NCI-H748 (cell line): ENCODE measurements around the gene SCN11A.

Experiments used
- DNase-seq: peaks from one replicate; lab custom pipeline; 2025; ENCODE audit not compliant: unreplicated experiment; lab: John Stamatoyannopoulos, UW

The SCN11A gene

DNA sequence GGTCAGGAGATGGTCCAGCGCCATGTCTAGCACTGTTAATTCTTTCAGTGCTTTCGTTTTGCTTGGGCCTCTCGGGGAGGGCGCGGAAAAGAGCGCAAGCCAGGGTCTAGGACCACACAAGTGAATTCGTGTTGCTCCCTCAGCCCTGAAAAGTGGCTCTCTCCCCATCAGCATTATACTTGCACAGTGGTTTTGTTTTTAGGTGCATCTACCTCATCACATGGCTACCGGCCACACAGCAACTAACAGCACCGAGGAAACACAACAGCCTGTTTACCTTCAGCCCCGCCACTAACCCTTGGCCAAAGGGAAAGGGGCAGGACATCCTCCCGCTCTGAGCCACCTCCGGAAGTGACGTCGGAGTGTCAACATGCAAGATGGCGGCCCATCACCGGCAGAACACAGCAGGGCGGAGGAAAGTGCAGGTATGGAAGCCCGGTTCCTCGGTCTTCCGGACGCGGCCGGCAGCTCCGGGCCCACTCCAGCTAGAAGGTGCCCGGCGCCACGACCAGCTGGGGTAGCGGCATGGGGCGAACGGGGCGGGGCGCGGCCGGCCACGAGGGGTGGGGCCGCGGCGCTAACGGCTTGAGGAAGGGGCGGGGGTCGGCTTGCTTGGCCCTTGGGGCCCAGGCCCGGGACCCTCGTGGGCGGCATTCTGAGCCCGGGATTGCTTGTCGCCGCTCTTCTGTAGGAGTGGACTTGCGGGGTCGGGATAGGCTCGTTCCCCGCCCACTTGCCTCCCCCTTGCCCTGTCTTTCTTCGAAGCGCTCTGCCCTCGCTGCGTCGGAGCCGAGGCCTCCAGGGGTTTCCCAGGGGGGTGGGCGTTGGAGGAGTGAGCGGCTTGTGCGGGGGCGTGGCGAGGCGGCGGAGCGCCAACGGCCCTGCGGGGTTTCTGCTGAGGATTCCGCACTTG, at the start of gene SCN11A, which contains the start of gene WDR48:
SCN11A (minus strand) TSS at position 296 of the 913 bp plus-strand sequence. CDS start 101,582 bp downstream, outside the sequence.
WDR48 (plus strand) TSS at position 368 of the 913 bp plus-strand sequence; CDS start at position 378, 10 bp downstream.
- peak; percentile 92 for DNase-seq

DNA sequence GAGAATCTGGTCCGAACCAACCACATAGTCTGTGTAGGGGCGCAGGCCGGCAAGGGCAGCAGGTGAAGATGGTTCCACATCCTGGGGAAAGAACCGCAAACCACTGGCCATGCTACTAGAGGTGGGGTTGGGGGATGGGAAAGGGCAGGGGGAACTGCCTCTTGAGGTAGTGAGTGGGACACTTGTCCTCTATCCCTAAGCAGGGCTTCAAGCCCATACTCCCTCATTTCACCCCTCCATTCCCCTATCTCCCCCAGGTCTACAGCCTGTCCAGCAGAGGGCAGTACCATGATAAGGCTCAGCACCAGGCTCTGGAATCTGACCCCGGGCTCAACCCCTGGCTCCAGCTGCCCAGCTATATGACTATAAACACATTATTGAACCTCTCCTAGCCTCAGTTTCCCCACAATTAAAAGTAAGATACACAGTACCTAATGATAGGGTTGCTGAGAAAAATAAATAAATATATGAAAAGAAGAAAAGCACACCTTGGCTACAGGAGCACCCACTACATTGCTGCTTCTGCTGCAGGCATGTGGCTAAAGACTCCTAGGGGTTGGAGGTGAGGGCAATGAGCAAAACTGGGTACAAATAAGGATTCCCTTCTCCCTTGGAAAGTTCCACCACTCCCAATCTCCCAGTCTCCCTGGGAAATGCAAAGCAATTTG, 49.4 kb upstream of the SCN11A start:
- peak; percentile 16 for DNase-seq

DNA sequence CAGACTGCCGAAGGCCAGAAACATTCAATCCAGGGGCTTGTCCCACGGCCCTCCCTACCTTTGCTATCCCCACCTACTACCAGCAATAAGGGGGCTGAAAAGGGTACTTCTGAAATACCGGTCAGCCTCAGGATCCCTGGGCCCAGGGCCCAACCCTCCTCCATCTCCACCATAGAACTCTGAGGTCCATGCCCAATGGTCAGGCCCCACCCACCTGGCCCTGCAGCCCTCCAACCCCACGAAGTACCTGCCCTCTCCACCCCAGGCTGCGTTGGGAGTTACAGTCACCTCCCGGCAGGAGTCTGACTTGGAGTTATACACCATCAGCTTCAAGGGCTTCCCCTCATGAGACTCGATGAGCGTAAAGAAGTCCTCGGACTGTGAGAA, 48.7 kb upstream of the SCN11A start:
- no peak for DNase-seq

DNA sequence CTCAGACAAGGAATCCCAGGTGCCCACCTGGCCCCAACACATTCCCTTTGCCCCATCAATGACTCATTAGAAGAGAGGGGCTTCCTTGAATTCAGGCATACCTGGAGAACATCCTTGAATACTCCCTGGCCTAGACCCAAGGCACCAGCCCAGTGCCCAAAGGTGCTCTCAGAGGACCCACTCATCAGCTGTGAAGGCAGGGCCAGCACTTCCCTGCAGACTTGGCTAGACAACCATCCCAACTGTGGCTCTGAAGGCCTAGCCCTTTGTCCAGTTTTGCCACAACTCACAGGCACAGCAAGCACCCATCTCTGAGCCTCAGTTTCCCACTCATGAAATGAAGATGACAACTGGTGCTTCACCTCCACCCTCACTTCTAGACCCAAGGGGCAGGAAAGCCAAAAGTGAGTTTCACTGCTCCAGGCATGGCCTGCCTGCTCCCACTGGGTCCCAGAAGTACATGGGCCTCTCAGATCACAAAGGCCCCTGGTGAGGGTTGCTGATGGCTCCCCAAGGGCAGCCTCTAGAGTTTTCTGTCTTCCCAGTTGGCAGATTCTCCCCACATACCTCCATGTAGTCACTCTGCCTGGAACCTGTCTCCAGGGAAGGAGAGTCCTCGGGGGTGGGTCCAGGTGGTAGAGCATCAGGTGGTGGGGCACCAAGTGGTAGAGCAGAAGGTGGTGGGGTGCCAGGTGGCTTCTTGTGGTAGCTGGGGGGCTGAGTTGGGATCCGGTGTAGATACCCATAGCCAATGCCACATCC, 48.2 kb upstream of the SCN11A start:
- no peak for DNase-seq

DNA sequence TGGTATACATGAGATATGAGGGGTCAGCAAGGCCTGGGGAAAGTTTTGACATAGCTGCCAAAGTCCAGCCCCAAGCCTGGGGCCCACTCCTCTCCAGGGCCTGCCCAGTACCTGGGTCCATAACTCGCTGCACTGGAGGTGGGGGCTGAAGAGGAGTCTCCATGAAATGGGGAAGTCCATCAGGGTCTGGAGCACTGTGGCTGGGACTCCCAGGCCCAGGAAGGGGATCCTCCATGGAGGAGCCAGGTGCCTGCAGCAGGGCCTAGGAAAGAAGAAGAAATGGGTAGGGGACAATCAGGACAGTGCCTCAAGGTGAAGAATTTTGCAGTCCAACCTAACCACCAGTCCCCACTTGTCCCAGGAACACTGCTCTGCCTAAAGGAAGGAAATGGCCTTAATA, 47.5 kb upstream of the SCN11A start:
- DNase-seq: no peak

DNA sequence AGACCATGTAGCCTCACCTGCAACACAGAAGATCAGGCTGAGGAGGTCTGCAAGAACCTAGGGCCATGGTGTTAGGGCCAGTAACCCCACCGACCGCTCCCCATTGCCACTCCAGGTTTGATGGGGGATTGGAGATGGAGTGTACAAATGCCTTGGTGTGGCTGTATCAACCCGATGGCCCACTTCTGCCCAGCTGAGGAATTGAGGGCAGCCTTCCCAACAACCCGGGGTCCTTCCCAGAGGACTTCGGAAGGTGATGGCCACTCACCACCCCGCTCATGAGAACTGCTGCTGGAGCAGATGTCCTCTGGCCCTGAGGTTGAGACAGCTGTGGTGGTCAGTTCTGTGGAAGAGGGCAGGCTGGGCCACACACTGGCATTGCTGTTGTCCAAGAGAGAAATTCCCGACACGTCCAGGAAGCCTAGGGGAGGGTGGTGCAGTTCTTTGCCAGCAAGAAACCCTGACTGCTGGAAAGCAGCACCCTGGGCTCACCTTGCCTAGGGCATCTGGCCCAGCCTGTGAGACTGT, 46.8 kb upstream of the SCN11A start:
- DNase-seq: no peak

DNA sequence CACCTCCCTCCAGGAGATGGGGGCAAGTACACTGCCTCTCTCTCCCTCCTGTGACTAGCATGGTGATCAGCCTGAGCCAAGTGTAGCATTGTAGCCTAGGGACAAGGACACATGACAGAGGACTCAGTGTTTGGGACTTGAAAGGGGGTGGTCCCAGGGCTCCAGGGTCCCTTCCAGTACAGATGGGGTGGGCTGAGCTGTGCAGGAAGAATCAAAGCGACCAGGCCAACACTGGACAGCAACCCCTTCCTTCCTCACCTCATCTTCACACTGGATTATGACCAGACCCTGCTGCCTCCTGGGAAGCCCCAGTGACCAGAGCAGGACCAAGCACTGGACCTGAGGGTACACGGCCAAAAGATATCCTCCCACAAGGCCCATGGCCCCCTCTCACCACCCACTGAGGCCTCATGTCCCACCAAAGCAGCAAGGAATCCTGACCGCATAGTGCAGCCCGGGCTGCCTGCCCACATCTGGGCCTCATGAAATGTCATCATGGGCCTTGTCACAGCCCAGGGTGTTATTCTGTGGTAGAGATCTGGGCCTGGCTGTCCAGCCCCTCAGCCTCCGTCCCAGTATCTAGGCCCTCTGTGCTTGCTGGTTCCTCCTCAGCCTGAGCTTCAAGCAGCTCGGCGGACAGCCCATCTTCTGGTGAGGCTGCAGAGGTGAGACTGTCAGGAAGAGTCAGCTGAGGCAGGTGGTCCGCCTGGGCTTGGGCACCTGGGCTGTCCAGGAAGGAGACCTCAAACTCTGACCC, 46.1 kb upstream of the SCN11A start:
- no peak for DNase-seq

DNA sequence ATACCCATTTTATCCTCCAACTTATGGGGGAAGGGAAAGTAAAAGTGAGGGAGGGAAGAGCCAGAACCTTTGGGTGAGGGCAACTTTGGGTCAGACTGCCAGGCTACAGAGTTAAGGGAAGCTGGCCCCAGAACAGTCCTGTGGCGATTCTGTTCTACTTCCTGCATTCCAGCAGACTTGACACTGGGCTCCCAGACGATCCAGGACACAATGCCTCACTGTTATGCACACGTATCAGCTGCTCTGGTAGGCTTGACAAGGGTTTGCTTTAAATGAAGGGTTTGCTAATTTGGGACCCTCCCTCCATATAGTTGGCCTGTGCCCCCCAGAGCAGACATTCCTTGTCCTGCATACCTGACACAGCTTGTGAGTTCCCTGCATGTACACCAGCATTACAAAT, 45.0 kb upstream of the SCN11A start:
- no peak for DNase-seq

DNA sequence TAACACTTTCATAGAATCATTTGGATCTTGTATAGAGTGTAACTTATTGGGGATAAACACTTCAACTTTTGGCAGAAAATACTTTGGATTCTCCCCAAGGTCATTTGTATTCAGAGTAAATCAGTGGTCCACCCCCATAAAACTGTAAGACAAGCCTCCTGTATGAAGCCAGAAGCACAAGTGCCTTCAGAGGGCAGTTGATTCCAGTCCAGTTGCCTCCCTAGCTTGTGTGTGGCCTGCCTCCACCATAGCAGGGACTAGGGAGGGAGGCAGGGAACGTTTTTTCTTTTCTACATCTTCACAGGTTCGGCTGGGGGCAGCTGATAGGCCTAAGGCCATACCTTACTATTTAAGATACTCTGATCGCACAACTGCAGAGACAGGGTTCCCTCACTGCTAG, 44.0 kb upstream of the SCN11A start:
- no peak for DNase-seq

DNA sequence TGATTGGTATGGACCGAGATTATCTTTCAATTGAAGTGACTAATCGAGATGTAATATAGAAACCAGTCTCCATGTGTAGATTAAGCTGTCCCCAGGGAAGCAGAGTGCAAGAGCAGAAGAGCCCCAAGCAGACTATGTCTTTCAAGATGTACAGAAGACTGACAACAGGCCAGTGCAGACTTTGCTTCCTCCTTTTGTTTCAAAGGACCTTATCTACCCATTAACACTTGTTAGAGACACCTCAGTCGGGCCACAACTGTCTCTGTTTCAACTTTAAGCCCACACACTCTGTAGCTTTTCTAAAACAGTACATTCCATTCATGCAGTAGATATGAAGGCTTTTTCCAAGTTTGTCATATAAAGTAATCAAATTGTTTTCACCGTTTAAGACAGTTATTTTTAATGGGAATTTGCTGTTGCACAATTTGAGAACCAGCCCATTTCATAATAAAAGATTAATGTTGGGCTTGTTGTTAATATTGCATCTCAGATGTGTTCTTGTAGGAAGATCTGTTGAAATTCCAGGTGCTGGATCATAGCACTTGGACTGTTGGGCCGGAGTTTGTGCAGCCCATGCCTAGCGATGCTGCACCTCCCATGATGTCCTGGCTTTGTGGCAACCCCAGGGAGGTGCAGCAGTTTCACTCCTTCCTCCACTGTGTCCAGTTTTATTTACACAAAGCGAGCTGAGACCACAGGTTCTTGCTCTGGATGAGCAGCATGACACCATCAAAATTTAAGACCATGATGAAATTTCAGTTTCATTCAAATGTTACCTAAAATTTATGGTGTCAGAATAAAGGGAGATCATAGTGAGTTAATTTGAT, 43.3 kb upstream of the SCN11A start:
- DNase-seq: no peak

DNA sequence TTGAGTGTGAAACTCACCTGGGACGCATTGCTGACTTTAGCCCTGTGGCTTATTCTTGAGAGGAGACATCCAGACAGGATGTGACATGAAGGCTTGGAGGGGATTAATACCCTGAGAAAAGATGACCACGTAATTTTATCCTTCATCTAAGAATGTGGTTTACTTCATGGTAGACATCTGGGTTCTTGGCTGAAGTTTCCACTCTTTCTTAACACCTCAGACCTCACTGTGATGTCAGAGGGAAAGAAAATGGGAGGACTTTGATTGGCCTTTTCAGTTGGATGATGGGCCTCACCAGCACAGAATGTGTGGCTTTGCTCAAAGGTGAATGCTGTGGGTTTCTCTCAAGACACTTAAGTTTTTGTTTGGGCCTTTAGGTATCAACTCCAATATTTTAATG, 39.2 kb upstream of the SCN11A start:
- DNase-seq: no peak

DNA sequence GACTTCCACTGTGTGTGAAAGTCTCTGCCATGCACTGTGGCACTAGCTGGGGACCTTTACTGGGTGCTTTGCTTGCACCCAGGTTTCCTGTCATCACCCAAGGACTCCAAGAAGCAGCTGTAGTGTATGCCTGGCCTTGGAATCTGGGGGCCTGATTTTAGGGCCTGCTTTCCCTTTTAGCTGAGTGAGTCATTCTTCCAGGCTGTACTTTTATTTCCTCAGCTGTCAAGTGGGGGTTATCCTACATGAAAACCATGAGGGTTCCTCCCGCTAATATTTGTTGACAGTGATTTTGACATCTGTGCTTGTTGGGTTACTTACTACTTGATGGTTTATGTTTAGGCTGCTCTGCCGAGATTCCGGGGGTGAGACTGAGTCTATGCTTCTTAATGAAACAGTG, 37.1 kb upstream of the SCN11A start:
- no peak for DNase-seq

DNA sequence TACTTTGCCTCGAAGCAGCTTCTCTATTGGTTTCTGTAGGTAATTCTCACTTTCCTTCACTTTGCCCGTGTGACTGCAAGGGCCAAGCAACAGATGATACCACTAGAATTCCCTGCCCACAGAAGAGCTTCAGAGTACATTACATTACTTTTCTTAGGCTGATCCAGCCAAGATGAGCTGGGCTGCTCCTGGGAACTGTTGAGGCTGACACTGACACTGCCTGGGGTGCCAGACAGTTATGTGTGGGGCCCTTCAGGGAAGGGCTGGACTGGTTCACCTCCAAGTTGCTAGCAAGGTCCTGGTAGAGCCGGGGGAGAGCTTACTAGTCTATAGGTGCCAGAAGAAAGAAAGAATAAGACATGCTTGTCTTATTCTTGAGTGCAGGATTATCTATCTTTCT, 36.7 kb upstream of the SCN11A start:
- no peak for DNase-seq

DNA sequence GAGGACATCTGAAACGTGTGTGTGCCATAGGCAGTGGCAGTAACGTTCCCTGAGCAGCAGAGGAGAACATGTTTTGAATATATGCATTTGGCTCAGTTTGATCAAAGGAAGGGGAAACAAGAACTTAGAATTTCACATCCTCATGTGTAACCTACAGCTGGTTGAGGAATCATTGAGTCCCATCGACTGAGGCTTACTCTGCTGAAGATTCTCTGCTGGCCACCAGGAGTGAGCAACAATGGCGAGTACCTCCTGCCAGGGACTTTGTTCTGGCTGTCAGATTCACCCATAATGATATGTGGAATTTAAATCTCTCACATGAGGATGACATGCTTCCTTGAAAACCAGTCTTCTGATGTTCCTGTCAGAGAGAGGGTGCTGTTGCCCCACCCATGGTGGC, 34.4 kb upstream of the SCN11A start:
- DNase-seq: no peak

DNA sequence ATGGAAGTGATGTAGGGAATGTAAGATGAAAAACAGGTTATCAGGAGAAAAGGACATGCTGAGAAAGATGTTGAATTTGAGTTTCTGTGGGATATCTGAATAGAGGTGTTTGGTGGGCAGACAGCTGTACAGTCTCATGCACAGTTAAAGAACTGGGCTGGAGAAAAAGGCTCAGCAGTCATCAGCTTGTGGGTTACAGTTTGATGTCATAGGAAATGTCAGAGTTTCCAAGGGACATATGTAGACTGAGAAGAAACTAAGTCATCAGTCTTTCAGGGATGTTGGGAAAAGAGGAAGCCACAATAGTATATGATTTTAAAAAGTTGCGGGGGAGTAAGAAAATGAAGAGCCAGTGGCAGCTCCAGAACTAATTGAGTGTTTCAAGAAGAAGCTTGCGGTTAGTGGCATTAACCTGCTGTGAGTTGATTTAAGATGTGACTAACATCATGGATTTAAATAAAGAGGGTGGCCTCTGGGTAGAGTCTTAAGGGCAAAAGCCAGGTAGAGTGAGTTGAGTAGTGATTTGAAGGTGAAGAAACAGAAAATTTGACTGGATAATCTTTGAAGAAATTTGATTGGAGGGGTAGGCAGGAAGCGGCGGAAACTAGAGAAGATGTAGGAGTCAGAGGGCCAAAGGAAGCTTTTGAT, 31.0 kb upstream of the SCN11A start:
- DNase-seq: no peak

DNA sequence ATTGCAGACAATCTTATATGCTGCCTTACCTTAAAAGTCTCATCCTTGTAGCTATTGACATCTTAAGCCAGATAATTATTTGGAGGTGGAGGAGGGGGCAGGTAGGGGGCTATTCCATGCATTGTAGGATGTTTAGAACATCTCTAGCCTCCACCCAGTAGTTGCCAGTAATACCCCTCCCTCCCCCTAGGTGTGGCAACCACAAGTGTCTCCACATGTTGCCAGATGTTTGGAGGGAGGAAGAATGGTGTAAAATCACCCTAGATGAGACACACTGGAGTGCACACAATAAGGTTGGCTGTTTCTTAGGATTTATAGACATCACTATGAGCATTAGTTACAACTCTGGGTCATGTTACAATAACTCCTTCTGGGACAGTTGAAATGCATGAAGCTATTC, 28.3 kb upstream of the SCN11A start:
- no peak for DNase-seq

DNA sequence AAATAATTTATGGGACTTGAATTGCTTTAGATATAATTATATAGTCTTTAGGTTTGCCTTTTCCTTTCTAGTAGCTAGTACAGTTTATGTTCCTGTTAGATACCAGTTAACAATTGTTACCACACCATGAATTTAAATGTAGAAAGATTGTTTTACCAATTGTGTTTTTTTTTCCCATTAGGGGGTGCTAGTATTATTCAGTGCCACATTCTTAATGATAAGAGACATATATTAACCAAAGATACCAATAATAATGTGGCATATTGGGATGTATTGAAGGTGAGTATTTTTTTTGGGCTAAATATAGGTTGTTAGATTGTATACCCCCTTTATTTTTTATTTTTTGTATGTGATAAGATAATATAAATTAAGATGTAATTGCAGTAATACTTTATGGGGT, 27.8 kb upstream of the SCN11A start:
- no peak for DNase-seq

DNA sequence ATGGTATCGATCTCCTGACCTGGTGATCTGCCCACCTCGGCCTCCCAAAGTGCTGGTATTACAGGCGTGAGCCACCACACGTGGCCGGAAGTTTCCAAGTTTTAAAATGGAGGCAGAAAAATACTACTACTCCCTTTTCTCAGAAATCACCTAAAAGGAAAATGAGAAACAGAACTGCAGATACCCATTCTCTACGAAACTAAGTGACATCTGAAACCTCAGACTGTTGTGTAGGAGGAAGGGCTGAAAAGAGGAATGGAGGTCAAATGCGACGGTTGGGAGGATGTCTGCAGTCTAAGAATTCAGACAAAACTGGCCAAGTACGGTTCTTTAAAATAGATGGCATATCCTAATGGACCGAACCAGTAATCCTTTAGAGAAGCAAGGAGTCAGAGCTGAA, 24.2 kb upstream of the SCN11A start:
- DNase-seq: no peak

DNA sequence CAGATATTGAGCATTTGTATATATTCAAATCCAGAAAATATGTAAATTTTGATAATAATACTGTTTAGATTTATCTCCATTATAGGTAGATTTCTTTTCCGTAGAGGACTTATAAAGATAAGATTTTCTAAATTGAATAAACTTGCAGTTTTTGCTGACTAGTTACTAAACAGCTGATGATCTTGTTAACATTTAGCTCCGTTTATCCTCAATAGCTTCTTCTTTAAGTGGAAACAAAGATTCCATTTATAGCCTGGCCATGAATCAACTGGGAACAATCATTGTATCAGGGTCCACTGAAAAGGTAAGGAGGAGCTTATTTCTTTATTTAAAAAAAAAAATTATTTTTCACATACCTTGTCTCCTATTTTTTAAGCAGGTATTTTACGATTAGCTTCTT, 16.8 kb upstream of the SCN11A start:
- no peak for DNase-seq
